Measurements from ENCODE around the gene SLC34A1. TPM values are rescaled to one million over a fixed set of nuclear protein-coding genes. Genes with fewer than 3 reads are reported as not detected.

SLC34A1 gene
- total and polyA plus RNA-seq, 8 donors: 0.10 TPM; not detected in 7

DNA sequence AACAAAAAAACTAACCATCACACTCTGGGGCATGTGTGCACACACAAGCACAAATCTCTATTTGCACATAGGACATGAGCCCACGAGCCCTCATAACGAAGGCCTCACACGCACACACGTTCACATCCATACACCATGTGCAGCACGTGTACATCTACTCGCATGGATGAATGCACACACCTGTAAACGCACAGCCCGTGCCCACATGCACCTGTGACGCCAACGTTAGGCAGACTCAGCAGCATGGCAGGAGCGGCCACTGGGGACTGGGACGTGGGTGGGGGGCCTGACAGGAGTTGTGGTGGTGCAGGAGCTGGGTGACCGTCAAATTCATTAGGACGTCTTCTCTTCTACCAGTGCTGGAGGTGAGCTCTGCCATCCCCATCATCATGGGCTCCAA, 3.2 kb downstream of the SLC34A1 start:
- 78 to 89% (median 84%) methylated on average over 14 of the region's 14 CpGs for WGBS, 5 donors
- intact Hi-C loops (cut with DNase I; ENCODE audit: low total_unique reads): no loop called here
- Histone ChIP-seq H3K27me3 (peaks cover 0 to 37% (median 3%) of the 10 kb centered on the region in 3 donors), H3K4me1 (peaks cover 0 to 25% (median 20%) of the 10 kb centered on the region in 4 donors), H3K4me3 (no peak overlapping the region), H3K27ac (no peak overlapping the region), H3K36me3 (no peaks in the 10 kb centered on the region), H3K9me3 (no peaks in the 10 kb centered on the region)
- TF ChIP-seq POLR2AphosphoS5 (IDR thresholded peaks at IDR 0.05): no peak
- TF ChIP-seq, protein P1, sequence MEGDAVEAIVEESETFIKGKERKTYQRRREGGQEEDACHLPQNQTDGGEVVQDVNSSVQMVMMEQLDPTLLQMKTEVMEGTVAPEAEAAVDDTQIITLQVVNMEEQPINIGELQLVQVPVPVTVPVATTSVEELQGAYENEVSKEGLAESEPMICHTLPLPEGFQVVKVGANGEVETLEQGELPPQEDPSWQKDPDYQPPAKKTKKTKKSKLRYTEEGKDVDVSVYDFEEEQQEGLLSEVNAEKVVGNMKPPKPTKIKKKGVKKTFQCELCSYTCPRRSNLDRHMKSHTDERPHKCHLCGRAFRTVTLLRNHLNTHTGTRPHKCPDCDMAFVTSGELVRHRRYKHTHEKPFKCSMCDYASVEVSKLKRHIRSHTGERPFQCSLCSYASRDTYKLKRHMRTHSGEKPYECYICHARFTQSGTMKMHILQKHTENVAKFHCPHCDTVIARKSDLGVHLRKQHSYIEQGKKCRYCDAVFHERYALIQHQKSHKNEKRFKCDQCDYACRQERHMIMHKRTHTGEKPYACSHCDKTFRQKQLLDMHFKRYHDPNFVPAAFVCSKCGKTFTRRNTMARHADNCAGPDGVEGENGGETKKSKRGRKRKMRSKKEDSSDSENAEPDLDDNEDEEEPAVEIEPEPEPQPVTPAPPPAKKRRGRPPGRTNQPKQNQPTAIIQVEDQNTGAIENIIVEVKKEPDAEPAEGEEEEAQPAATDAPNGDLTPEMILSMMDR (IDR thresholded peaks at IDR 0.05): no peak
- no peak for DNase-seq

DNA sequence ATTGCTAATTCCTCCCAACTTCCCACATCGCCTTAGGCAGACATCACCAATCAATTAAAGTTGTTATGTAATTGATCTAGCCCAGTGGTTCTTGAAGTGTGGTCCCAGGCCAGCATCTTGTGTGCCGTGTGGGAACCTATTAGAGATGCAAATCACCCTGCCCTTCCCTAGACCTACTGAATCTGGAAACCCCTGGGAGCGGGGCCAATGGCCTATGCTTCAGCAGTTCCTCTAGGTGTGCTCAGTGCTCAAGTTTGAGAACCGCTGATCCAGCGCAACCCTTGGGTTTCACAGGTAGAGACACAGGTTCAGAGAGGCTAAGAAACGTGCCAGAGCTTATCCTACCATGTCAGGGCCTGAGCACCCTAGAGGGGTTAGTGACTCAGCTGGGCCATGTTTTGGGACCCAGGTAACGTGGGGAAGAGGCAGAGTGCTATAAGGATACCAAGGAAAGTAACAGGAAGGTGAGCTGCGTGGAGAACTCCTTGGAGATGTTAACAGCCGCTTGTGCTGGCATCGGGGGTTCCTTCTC, 4.4 kb downstream of the SLC34A1 start:
- peak overlapping the region in 1 of 5 donors; percentile 27 for H3K27ac ChIP-seq
- intact Hi-C loops (cut with DNase I; ENCODE audit: low total_unique reads): no loop called here

DNA sequence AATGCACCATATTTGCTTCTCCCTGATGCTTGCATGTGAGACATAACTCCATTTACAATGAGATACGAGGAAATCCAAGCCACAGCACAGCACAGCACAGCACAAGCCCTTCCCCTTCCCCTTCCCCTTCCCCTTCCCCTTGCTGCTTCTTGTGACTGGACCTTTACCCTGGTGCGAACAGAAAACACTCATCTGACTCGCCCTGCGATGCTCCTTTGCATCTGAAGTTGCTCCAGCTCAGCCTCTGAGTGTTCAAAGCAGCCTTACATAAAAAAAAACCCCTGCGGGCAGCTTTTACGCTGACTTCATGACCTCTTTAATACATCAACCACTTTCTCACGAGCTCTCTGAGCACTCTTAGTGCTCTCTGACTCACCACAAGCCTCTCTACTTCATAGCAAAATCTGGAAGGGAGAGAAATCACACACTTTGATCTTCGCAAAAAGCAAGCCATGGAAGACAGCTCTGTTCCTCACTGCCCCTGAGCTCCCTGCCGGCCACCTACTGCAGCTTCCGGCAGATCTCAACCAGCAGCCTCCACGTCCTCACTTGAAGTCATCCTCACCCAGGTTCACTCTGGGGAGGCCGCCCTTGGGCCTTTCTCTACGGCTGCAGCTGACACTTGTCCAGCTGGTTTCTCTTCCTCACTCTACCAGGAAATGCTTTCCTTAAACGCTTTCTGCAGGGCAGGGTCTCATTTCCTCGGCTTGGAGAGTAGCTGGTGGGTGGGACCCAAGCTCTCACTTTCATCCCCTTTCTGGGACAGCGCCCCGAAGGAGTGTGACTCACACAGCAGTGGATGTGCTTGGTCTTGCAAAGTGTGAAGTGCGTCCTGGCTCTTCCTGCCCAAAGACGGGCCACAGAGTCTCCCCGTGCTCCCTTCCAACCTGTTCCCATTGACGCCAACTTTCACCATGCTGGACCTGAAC, 5.3 kb downstream of the SLC34A1 start:
- Histone ChIP-seq H3K4me3 (no peak overlapping the region), H3K27me3 (peaks cover 0 to 32% (median 3%) of the 10 kb centered on the region in 3 donors), H3K9me3 (no peaks in the 10 kb centered on the region), H3K27ac (peak overlapping the region; percentile 5 to 33 (median 26)), H3K4me1 (peaks cover 0 to 20% (median 15%) of the 10 kb centered on the region in 4 donors), H3K36me3 (no peaks in the 10 kb centered on the region)
- peak in 1 of 2 donors; percentile 73 for DNase-seq
- TF ChIP-seq POLR2AphosphoS5 (IDR thresholded peaks at IDR 0.05) (no peak), EP300 (IDR thresholded peaks at IDR 0.05) (no peak), POLR2A (IDR thresholded peaks at IDR 0.05) (no peak)
- TF ChIP-seq, protein P1 (IDR thresholded peaks at IDR 0.05): no peak
- intact Hi-C loops (cut with DNase I; ENCODE audit: low total_unique reads): loop anchor here (5.0 kb wide), 1 partner anchor 113 kb away; no protein-coding TSS in a partner anchor
- WGBS, 5 donors: 27 to 48% (median 38%) methylated on average over 20 to 21 of the region's 21 CpGs

More for the DNA sequence above, 4.4 kb downstream of the SLC34A1 start:
- peaks cover 0 to 36% (median 3%) of the 10 kb centered on the region in 3 donors for H3K27me3 ChIP-seq
- H3K36me3 ChIP-seq: no peaks in the 10 kb centered on the region
- no peak overlapping the region for H3K4me3 ChIP-seq
- DNase-seq: no peak
- no peaks in the 10 kb centered on the region for H3K9me3 ChIP-seq
- H3K4me1 ChIP-seq: peaks cover 0 to 20% (median 15%) of the 10 kb centered on the region in 4 donors
- no peak for TF ChIP-seq EP300 (IDR thresholded peaks at IDR 0.05)
- no peak for TF ChIP-seq POLR2AphosphoS5 (IDR thresholded peaks at IDR 0.05)
- WGBS, 5 donors: 81 to 92% (median 88%) methylated on average over 10 of the region's 10 CpGs

DNA sequence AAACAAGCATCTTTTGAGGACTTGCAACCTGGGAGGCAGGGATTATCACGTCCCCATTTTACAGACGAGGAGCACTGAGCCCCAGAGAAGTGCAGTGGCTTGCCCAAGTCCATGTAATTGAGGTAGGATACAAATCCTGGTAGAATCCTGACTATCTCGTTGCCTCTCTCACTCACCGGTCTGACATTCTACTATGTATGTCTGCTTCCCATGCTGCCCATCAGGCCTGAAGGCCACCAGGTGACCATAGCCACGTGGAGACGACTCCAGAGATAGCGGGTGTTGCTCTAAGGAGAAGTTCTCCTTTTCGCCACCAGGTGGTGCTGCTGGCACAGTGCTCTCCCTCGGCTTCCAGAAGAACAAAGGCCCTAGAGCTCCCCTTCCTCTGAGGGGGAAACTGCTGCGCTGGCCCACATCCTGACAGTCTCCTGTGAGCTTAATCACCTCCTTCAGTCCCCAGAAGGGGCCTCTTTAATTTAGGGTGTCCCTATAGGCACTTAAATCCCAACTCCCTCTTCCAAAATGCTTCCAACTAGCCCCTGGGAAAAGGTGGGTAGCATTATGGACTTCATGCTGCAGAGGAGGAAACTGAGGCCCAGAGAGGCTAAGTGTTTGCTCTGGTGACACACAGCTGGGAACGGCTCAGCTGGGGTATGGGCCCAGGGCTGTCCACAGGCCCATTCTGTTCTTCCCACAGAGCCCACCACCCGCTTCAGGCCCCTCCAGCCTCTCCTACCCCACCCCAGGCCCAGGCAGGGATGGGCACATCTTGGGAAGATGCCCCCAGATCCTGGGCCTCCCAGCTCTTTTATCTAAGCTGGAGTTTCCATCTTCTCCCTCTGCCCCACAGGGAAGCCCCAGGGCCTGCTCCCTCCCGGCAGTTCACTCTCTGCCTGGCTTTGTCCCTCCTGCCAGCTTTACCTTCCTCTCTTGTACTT, 6.4 kb downstream of the SLC34A1 start:
- Histone ChIP-seq H3K4me3 (no peak overlapping the region), H3K27me3 (peaks cover 0 to 32% (median 3%) of the 10 kb centered on the region in 3 donors), H3K4me1 (peaks cover 0 to 20% (median 15%) of the 10 kb centered on the region in 4 donors), H3K36me3 (no peaks in the 10 kb centered on the region), H3K9me3 (no peaks in the 10 kb centered on the region), H3K27ac (peak overlapping the region in 4 of 5 donors; percentile 24 to 33 (median 26))
- intact Hi-C loops (cut with DNase I; ENCODE audit: low total_unique reads): loop anchor here (5.0 kb wide), 1 partner anchor 112 kb away; no protein-coding TSS in a partner anchor
- peak; percentile 89 to 96 for DNase-seq
- WGBS, 5 donors: 20 to 30% (median 27%) methylated on average over 9 to 13 of the region's 13 CpGs
- TF ChIP-seq EP300 (IDR thresholded peaks at IDR 0.05) (no peak), POLR2A (IDR thresholded peaks at IDR 0.05) (no peak), POLR2AphosphoS5 (IDR thresholded peaks at IDR 0.05) (peak in 1 of 3 donors; percentile 60)
- TF ChIP-seq, protein P1 (IDR thresholded peaks at IDR 0.05): peak in 6 of 7 experiments; percentile 68 to 99 (median 98)

Measured in stomach (tissue), 9 donors.